ENCODE measurements around the gene LRRC42. TPM values are rescaled to one million over a fixed set of nuclear protein-coding genes. Genes with fewer than 3 reads are reported as not detected.

LRRC42 gene
- total and polyA plus RNA-seq, 10 of the 15 experiments (the other 5 are each of a cell fraction or from before 2014, with no cell fraction given): 11.0 to 34.4 (median 23.0) TPM

DNA sequence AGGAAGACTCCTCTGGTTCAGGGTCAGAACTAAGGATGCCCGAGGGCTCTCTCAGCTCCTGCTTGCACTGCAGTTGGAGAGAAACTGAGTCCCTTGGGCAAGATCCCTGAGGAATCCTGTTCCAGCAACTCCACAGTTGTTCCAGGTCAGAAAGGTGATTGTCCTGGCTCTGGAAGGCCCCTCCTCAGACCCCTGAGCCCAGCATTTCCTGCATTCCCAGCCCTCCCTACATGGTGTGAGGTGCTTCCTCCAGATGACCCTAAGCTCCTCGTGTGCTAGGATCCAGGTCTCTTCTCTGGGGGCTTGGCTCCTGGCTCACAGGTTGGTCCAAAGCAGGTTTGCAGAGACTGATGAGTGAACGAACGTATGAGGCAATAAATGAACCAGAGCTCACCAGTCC is 60.4 kb downstream of the LRRC42 start:
- H3K9me3 ChIP-seq (replicated peaks; ENCODE audit: control insufficient read depth, insufficient read depth, low read length): no peaks in the 10 kb centered on the region; the same call in 2 of the 3 replicates
- H2AFZ ChIP-seq (ENCODE audit: control insufficient read depth, low read depth, low read length): no peak overlapping the region
- BruUV-seq (replicated peaks): no TSS peak
- ChIA-PET CTCF (interaction anchor here (1.2 to 1.9 kb wide), 2 partner anchors 62 to 146 kb away, joined by 3 to 6 read pairs; no protein-coding TSS in a partner anchor), POLR2A (no interaction called here), SMC1A (ENCODE audit: uncharacterized antibody, unreplicated experiment) (no interaction called here), RAD21 (ENCODE audit: unreplicated experiment) (no interaction called here)
- 40% methylated on average over 4 of the region's 4 CpGs for whole genome bisulfite sequencing (ENCODE audit: insufficient coverage, insufficient replicate concordance, low lambda C conversion rate, missing lambda C conversion rate)
- H3K4me2 ChIP-seq (ENCODE audit: control insufficient read depth, insufficient read depth): no peak overlapping the region
- no peak overlapping the region for H3K4me3 ChIP-seq
- DNase-seq (ENCODE audit: low read depth, low spot score) (no peak), FAIRE-seq (no peak), ATAC-seq (no peak)
- H3K4me1 ChIP-seq (ENCODE audit: control insufficient read depth, insufficient read depth, low read length): no peaks in the 10 kb centered on the region
- TF ChIP-seq, protein P1, sequence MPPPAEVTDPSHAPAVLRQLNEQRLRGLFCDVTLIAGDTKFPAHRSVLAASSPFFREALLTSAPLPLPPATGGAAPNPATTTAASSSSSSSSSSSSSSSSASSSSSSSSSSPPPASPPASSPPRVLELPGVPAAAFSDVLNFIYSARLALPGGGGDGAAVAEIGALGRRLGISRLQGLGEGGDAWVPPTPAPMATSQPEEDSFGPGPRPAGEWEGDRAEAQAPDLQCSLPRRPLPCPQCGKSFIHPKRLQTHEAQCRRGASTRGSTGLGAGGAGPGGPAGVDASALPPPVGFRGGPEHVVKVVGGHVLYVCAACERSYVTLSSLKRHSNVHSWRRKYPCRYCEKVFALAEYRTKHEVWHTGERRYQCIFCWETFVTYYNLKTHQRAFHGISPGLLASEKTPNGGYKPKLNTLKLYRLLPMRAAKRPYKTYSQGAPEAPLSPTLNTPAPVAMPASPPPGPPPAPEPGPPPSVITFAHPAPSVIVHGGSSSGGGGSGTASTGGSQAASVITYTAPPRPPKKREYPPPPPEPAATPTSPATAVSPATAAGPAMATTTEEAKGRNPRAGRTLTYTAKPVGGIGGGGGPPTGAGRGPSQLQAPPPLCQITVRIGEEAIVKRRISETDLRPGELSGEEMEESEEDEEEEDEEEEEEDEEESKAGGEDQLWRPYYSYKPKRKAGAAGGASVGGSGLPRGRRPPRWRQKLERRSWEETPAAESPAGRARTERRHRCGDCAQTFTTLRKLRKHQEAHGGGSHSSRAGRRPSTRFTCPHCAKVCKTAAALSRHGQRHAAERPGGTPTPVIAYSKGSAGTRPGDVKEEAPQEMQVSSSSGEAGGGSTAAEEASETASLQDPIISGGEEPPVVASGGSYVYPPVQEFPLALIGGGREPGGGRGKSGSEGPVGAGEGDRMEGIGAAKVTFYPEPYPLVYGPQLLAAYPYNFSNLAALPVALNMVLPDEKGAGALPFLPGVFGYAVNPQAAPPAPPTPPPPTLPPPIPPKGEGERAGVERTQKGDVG (CRISPR knock-in tag; IDR thresholded peaks at IDR 0.05): no peak
- TF ChIP-seq, protein P2, sequence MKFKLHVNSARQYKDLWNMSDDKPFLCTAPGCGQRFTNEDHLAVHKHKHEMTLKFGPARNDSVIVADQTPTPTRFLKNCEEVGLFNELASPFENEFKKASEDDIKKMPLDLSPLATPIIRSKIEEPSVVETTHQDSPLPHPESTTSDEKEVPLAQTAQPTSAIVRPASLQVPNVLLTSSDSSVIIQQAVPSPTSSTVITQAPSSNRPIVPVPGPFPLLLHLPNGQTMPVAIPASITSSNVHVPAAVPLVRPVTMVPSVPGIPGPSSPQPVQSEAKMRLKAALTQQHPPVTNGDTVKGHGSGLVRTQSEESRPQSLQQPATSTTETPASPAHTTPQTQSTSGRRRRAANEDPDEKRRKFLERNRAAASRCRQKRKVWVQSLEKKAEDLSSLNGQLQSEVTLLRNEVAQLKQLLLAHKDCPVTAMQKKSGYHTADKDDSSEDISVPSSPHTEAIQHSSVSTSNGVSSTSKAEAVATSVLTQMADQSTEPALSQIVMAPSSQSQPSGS (IDR thresholded peaks at IDR 0.05; ENCODE audit: low read length): no peak
- TF ChIP-seq, protein P3, sequence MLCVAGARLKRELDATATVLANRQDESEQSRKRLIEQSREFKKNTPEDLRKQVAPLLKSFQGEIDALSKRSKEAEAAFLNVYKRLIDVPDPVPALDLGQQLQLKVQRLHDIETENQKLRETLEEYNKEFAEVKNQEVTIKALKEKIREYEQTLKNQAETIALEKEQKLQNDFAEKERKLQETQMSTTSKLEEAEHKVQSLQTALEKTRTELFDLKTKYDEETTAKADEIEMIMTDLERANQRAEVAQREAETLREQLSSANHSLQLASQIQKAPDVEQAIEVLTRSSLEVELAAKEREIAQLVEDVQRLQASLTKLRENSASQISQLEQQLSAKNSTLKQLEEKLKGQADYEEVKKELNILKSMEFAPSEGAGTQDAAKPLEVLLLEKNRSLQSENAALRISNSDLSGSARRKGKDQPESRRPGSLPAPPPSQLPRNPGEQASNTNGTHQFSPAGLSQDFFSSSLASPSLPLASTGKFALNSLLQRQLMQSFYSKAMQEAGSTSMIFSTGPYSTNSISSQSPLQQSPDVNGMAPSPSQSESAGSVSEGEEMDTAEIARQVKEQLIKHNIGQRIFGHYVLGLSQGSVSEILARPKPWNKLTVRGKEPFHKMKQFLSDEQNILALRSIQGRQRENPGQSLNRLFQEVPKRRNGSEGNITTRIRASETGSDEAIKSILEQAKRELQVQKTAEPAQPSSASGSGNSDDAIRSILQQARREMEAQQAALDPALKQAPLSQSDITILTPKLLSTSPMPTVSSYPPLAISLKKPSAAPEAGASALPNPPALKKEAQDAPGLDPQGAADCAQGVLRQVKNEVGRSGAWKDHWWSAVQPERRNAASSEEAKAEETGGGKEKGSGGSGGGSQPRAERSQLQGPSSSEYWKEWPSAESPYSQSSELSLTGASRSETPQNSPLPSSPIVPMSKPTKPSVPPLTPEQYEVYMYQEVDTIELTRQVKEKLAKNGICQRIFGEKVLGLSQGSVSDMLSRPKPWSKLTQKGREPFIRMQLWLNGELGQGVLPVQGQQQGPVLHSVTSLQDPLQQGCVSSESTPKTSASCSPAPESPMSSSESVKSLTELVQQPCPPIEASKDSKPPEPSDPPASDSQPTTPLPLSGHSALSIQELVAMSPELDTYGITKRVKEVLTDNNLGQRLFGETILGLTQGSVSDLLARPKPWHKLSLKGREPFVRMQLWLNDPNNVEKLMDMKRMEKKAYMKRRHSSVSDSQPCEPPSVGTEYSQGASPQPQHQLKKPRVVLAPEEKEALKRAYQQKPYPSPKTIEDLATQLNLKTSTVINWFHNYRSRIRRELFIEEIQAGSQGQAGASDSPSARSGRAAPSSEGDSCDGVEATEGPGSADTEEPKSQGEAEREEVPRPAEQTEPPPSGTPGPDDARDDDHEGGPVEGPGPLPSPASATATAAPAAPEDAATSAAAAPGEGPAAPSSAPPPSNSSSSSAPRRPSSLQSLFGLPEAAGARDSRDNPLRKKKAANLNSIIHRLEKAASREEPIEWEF (IDR thresholded peaks at IDR 0.05; ENCODE audit: insufficient replicate concordance, low read depth, low read length): no peak
- TF ChIP-seq NBN (IDR thresholded peaks at IDR 0.05): no peak
- no peak for TF ChIP-seq RAD51 (IDR thresholded peaks at IDR 0.05)
- TF ChIP-seq CHD2 (IDR thresholded peaks at IDR 0.05; ENCODE audit: borderline replicate concordance, low read depth, low read length): no peak
- no peak for TF ChIP-seq ELK1 (IDR thresholded peaks at IDR 0.05; ENCODE audit: low read depth, low read length)
- no peak for TF ChIP-seq HDAC2 (IDR thresholded peaks at IDR 0.05)
- H3K27ac ChIP-seq (ENCODE audit: control insufficient read depth, insufficient read depth): no peak overlapping the region
- no peaks in the 10 kb centered on the region for H4K20me1 ChIP-seq (ENCODE audit: control insufficient read depth, insufficient read depth)
- H3K79me2 ChIP-seq (ENCODE audit: control insufficient read depth, insufficient read depth, low read length): no peaks in the 10 kb centered on the region
- intact Hi-C loops (cut with micrococcal nuclease; ENCODE audit: unreplicated experiment) (no loop called here), in situ Hi-C loops (cut with MboI) (no loop called here)
- no peaks in the 10 kb centered on the region; a peak in 1 of 4 replicates for H3K27me3 ChIP-seq (replicated peaks in 1 of 2; ENCODE audit: control insufficient read depth in 2 of 2, insufficient read depth in 2 of 2, low read length in 1 of 2)
- no peak overlapping the region for H3K9ac ChIP-seq (ENCODE audit: control insufficient read depth, insufficient read depth, low read length)
- no peaks in the 10 kb centered on the region for H3K36me3 ChIP-seq (ENCODE audit: control insufficient read depth in 2 of 2, insufficient read depth in 2 of 2, low read length in 1 of 2)
